ENCODE results near the gene ASB7.
A peak's percentile ranks its signal among the peaks of the same experiment; 100 is the strongest.
"Not testable (repeated sequence)": the region's sequence is repeated elsewhere in the genome, so short reads cannot be mapped to it uniquely, and the experiment has no call there.

ASB7 gene, protein sequence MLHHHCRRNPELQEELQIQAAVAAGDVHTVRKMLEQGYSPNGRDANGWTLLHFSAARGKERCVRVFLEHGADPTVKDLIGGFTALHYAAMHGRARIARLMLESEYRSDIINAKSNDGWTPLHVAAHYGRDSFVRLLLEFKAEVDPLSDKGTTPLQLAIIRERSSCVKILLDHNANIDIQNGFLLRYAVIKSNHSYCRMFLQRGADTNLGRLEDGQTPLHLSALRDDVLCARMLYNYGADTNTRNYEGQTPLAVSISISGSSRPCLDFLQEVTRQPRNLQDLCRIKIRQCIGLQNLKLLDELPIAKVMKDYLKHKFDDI

DNA sequence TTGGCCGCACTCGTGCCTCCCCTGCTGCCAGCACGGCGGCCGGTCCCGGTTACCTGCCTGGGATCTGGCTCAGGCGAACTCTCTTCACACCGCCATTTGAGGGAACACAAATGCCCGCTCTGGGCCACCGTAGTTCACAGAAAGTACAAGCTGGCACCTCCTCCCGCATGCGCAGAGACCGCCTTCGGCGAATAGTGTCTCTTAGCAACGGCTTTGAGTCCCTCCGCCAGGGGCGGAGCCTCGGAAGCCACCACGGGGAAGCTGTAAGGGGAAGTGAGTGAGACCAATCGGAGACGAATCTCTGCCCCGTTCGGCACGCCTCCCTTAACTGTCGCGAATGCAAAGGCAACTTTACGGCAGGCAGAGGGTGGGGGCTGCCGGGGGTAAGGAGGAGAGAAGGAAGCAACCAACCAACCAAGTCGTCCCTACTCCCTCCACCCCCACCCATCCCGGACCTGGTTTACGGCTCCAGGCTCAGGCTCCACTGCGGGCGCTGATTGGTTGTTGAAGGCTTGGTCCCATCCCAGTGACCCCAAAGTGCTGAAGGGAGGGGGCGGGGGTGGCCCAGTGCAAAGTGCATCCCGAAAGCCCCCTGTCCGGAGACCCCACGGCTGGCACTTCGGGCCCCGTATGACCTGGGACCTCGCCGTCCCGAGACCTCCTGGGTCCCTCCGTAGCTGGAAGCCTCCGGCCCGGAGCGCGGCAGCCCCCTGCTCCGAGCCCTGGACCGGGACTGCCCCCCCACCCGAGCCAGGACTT is at the start of gene ASB7, which contains the start of gene LINS1:
Gene ASB7 (plus strand): TSS at position 526 of the 759 bp plus-strand sequence. CDS start 9,628 bp downstream, outside the sequence.
Gene LINS1 (minus strand): TSS at position 121 of the 759 bp plus-strand sequence. CDS start 21,342 bp downstream, outside the sequence.
- peak; percentile 100 for DNase-seq

DNA sequence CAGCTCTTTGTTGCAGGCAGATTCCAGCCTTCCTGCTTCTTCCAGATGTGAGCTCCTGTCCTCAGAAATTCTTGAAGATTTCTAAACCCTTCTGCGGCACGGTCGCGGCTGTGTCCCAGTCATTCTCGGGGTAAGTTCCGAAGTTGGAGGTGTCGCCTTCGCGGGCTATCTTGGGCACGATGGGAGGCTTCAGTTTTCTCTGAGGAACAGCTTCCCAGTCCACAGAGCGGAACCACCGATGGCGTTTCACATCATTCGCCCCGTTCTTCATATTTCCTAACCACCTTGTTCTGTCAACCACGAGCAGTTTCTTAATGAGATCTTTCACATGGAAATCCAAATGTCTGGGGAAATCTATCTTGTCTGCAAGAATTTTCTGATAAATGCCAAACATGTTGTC is 48.9 kb upstream of the ASB7 start:
- DNase-seq, result no peak

DNA sequence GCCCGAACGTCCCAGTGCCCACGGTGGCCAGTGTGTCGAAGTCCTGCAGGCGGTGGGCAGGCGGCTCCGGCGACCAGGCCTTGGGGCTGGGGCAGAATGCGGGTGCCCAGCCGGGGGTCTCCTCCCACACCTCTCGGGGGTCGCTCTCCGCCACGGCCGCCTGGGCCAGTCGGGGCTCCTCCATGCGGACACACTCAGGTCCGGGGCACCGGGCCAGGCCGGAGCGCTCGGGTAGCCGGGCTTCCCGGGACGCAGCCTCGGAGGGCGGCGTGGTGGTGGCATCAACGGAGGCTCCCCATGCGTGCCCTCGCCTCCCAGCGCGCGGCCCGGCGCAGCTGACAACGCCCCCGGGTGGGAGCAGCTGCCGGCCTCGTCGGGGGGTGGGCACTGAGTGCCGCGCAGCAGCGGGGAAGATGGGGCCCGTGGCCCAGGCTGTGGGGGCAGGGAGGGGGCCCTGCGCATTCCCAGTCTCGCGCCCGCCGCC is 43.6 kb upstream of the ASB7 start:
- no peak for DNase-seq

DNA sequence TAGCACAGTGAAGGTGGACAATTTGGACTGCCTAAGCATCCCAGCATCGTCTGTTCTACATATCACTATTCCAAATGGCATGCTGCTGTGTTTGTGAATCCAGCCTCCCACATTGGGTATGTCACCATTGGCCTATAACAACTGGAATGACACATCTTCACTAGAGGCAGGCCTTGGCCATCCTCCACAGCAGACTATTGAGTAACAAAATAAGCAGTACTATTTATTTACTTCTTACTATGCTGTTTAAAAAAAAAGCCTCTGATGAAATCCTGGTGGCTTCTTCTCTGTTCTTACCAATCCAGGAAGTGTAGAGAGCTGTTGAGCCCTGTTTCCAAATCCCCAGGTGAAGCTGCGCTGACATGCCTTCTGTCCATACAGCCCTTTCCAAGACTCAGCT is 43.1 kb upstream of the ASB7 start:
- DNase-seq, result no peak

DNA sequence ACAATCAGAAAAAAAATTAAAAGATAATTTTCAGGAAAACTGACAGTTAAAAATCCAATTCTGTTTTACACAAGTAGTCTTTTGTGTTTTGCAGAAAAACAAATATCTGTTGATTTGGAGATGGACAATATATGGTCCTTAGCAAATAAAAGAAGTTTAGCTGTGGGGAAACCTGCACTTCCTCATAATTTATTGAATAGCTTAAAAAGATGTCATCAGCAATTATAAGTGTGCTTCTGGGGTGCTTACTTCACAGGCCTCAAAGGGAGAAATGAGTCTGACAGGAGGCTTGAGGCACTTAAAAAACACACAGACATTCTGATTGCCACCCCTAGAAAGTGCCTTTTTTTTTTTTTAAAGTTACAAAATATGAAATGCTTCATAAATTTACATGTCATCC is 42.1 kb upstream of the ASB7 start:
- no peak for DNase-seq

DNA sequence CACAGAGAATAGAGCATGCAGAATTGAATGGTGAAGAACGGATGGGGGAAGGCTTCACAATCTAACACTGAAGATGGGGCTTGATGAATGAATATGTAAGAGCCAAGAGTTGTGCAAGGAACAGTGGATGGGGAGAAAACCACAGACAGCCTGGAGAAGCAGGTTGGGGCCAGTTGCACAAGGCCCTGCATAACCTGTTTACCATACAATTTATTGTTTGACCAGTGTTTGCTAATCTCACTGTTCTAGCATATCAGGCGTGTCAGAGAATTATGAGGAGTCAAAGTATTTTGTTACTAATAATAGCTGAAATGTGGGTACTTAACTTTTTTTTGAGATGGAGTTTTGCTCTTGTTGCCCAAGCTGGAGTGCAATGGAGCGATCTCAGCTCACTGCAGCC is 36.8 kb upstream of the ASB7 start:
- DNase-seq, result no peak

DNA sequence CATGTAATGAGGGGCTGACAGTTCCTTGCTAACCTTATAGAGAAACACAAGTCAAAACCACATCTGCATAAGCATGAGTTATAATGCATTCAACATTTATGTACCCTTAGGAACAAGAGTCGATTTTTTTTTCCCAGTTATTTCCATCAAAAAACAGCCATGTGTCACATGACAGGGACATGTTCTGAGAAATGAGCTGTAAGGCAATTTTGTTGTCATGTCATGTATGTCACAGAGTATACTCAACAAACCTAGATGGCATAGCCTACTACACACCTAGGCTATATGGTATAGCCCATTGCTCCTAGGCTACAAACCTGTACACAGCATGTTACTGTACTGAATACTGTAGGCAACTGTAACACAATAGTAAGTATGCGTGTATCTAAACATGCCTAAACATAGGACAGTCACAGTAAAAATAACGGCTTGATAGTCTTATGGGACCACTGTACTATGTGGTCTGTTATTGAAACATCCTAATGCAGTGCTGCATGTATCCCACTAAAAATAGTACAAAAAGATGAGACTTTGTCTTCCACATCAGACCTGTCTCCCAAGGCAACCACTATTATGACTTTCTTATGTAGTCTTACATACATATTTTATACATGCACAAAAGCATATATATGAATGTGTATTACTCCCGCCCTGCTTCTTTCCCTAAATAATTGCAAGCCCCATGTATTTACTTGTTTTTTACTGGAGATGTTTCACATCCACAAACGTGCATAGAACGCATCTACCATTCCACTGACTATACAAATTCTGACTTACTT is 35.4 kb upstream of the ASB7 start:
- no peak for DNase-seq

DNA sequence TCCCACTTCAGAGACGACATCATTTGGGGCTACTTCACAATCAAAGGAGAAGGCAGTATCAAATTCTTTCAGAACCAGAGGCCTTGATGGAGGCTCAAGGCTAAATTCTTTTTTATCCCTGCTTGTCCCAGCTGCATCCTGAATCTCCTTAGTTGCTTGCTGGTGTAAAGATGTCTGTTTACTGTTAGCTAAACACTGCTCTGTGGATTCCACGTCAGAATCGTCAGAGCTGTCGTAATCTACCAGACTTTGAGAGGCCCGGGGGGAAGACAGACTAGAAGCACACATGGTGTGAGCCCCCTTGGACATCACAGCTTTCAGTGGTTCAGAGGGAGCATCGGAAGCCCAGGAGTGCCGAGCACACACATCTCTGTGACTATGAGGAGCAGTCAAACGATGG is 33.0 kb upstream of the ASB7 start:
- no peak for DNase-seq

DNA sequence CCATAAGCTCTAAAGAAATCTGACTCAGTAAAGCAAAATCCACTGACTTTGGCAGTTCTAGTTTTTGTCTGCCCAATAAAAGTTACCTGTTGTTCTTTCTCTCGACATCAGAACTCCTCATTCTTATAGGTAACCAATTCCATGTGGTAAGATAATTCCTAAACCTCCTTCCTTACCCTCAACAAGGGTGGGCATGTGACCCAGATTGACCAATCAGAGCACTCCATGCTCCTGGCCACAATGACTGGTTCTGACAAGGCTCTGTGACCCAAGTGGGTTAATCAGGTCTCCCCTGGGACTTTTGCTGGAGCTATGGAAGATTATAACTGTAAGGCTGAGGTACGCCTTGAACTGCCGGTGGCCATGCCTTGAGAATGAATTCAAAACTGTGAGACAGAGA is 32.1 kb upstream of the ASB7 start:
- no peak for DNase-seq

DNA sequence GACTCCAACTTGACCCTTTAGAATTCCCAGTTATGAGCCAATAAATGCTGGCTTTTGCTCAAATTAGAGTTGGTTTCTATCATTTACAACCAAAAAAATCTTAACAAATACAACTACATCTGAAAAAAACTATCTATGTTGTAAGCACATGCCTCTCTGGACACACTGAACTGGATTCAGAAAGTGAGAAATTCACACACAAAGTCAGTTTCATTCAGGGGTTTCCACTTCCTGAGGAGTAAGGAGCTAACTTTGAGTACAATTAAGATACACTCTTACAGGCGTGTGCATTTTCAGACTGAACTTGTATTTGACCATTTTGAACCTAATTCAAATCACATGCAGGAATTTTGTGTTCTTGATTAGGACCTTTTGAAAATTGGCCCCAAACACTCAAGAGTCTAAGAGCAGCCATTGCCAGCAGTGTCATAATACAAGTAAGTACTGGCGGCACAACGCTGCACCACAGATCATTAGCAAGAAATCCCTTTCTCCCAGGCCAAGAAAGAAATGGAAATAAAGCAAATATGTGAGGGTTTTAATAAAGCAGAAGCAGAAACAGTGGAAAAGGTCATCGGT is 31.6 kb upstream of the ASB7 start:
- DNase-seq, result peak in 1 of 2 donors; percentile 23

DNA sequence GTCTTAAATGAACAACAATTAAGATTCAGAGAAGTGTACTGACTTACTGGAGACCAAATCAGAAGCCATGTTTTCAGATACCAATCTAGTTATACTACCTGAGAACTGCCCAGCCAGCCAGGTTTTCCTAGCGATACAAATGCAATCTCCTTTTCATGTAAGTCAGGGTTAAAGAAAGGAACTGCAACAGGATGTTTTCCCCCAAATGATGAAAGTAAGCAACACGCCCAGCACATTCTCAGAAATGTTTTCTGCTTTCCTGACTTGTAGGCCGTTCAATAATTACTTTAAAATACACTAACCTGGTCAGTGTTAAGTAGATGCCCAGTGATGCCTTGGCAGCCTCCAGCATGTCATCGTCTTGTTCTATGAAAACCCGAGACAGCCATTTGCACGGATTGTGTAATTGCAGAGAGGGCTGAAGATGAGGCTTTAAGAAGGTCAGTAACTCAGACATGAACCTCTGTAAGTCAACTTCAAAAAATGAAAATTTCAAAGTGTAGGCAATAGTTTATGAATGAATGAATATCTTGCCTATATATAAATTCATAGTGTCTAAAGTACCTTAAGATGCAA is 30.7 kb upstream of the ASB7 start:
- DNase-seq, result peak; percentile 48 to 70

DNA sequence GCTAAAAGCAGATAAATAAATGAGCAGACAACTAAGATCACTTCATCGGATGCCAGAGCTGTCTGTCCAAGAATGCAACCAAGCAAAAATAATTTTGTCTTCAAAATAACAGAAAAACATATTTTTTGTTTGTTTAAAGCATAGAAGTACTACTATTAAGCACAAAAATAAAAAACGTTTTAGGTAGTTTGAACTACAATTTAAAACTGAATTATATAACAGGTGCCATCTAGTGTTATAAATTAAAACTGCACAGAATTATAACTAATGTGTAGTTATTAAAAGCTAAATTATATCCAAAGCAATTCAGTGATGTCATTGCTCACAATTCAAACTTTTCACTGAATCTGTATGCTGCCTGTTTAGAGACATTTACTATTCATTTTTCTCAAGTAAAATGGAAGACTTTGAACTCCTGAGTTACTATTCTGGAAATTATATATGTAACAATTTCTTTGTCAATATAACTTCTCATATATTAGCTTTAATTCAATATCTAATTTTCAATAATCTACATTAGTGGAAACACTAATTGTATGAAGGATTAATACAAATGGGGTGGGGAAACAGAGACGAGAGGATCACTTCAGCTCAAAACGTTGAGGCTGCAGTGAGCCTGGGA is 29.9 kb upstream of the ASB7 start:
- DNase-seq, result peak in 1 of 2 donors; percentile 64

DNA sequence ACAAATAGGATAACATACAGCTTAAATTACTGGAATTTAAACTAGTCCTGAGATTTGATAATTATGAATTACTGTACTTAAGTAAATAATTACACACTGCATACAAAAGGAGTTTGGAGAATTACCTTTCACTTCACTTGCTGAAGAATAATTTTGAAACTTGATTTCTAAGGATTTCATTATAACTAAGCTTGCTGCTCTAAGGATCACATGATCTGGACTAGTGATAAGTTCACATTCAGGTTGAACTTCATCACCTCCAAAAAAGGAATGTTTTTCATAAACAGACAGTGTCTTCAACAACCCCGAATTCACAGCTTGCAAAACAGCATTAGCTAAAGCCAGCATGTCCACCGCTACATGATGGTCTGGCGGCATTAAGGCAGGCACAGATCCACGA is 28.9 kb upstream of the ASB7 start:
- no peak for DNase-seq

DNA sequence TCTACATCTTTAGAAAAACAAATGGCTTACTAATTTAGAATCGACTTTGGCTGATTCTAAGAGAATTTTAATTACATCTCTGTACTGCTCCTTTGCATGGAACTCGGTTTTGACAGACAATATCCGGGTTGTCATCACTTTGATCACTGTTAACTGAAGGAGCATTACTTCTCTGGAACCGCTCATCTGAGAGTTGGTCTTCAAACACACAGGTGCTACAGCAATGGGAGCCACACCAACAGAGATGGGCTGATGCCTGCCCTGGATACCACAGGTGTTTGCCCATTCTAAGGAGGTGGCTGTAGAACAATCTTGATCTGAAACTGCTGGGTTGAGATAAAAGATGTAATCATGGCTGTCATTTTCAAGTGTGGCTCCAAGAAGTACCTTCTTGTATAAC is 22.0 kb upstream of the ASB7 start:
- peak in 1 of 2 donors; percentile 56 for DNase-seq

DNA sequence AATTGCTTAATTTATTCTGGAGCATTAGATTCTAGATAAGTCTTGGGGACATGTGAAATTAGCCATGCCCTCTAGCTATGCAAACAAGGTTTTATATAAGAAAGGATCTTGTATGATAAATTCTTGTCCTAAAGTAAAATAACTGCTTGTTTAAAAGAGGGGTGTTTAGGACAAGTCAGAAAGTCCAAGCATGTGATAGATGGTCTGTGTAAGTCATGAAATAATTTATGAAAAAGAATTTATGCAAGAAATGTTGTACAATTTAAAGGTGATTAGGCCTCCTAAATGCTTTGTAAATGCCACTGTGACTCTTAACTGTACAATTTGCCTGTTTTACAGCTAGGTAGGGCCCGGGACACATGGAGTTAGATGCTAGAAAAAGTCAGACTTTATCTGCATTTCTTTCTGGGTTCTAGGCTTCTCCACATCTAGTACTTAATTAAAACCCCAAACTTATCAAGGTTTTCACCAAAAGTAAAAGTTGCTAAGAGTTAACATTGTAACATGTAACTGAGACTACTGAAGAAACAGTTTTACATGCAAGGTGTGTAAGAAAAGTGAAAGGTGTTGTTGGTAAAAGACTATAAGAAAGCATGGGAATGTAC is 13.6 kb upstream of the ASB7 start:
- no peak for DNase-seq

DNA sequence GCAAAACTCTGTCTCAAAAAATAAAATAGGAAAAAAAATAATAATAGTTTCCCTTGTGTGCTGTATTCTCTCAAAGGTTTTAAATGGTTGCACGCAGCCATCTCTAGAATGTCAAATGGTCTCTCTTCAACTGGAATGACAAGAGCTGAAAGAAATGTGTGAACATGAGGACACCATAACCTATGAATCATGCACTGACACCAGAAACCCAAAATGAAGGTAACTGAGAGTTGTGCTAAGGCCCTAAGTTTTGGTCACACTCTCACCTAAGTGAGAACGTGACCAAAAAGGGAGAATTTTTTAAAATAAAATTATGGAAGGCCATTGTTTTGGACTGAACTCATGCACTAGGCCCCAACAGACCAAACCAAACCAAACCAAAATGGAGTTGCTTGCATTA is 11.2 kb upstream of the ASB7 start:
- DNase-seq, result not testable (repeated sequence)

DNA sequence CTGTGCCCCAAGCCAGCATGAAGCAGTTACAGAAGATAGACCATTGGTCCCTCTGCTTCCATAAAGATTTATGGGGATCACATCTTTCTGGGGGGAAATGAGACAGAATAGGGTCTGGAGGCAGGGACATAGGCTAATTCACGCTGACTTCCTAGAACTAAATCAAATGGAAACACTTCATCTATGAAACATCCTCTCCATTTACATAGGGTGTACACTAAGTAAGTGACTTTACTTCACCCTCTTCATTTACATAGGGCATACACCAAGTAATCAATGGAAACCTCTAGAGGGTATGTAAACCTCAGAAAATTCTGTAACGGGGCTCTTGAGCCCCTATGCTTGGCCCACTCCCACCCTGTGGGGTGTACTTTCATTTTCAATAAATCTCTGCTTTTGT is 10.6 kb upstream of the ASB7 start:
- no peak for DNase-seq

DNA sequence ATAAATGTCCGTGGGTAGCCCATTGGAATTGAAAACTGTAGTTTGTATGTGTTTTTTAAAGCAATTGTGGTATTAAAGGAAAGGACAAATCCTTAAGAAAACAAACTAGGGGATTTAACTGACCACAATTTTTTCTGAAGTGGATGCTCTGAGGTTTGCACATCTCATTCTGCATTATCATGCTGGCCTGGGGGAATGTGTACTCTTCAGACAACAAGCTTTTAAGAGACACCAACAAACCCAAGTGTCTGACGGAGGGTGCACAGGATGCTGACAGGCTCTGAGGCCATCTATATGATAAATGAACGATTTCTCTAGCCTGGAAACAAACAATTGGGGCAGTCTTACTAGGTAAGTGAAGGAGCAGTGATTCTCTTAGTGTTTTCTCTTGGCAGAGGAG is 9.5 kb upstream of the ASB7 start:
- peak in 1 of 2 donors; percentile 16 for DNase-seq

DNA sequence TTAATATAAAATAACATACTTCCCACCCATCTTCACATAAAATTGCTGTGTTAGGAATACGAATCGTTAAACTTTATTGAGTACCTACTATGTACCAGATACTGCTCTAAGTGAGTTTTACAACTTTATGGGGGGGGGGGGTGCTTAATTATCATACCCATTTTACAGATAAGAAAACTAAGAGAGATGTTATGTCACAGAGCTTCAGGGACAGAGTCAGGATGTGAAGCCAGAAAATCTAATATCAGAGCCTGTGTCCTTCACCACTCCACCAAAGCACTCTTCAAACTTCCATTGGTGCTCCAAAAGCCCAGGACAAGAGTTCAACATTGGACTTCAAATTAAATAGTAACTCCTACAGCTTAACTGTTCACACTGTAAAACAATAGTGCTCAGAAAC is 9.0 kb upstream of the ASB7 start:
- no peak for DNase-seq

DNA sequence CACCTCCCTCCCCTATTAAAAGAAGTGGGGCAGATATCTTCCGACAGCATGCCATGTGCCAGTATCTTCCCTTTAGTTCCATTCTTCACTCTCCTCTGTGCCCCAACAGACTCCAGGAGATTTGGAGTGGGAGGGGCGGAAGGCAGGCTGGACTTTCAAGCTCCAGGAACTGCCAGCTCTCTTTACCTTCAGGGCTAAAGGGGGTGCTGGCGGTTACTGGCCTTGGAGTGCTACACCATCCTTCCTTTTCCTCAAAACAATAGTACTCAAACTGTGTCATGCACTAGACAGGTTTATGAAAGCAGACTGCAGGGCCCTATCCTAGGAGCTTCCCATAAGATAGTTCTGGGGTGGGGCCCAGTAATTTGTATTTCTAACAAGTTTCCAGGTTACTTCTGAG is 6.4 kb upstream of the ASB7 start:
- peak in 1 of 2 donors; percentile 37 for DNase-seq

DNA sequence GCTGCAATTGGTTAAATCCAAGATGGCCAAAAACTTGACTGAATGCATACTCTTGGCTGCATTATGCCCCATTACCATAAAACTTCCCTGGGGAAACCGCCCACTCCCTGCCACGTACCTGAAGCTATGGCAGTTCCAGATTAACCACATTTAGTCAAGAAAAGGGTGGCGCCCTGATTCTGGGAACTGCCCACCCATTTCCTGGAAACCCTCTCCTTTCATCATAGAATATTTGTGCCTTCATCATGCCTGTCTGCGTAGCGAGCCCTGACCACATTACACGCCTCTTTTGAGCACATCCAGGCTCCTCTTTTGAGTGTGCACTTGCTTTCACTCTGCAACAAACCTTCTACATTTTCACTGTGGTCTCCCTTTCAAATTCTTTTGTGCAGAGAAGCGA is 5.6 kb upstream of the ASB7 start:
- DNase-seq, result peak; percentile 95 to 99

DNA sequence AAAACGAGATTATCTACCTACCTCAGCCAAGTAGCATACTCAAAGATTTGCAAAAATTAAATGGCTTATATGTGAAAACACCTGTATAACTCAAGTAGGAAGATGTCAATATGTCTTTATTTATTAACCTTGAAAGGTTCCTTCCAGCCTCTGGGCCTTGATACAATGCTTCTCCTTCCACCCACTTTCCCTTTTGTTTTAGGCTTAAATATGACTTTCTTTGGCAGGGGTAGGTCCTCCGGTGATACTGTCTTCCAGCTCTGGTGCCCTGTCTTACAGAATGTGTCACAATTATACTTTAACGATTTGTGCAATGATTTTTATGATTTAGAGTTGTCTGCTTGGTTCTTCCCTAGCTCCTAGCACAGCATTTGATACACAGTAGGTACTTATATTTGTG is 4.5 kb upstream of the ASB7 start:
- DNase-seq, result peak in 1 of 2 donors; percentile 41
